ENCODE data around the gene SRL.

DNA sequence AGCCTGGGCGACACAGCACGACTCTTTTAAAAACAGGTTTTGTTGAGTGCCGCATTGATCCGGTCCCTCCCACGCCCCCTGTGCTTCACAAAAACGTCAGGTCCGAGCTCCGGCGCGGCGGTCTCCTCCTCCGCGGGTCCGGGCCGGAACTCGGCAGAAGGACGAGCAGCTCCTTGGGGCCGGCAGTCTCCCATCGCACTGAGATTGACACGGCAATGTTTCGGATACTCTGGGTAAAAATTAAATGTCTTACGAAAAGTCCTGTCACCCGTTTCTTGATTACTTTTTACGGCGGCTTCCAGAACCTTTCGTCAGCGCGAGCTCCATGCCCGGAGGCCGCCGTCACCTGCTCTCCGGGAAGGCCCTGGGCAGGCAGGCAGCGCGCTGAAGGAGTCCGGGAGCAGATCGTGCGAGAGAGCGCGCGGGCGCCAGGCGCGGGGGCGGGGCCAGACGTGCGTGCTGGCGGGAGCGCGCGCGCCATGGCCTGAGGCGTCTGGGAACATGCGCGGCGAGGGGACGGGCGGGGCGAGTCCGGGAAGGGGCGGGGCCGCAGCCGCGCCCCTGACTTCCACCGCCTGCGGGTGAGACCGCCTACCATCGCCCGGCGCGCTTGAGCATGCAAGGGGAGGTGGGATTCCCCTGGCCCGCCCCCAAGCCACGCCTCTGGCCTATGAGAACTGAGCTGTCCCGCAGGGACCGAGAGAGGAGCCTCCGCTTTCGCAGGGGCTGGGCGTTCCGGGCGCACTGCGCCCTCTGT, 11.7 kb upstream of the SRL start:
- TF ChIP-seq SIN3A (IDR thresholded peaks at IDR 0.05; ENCODE audit: borderline replicate concordance, low read depth, low read length) = no peak
- TF ChIP-seq, protein P1, sequence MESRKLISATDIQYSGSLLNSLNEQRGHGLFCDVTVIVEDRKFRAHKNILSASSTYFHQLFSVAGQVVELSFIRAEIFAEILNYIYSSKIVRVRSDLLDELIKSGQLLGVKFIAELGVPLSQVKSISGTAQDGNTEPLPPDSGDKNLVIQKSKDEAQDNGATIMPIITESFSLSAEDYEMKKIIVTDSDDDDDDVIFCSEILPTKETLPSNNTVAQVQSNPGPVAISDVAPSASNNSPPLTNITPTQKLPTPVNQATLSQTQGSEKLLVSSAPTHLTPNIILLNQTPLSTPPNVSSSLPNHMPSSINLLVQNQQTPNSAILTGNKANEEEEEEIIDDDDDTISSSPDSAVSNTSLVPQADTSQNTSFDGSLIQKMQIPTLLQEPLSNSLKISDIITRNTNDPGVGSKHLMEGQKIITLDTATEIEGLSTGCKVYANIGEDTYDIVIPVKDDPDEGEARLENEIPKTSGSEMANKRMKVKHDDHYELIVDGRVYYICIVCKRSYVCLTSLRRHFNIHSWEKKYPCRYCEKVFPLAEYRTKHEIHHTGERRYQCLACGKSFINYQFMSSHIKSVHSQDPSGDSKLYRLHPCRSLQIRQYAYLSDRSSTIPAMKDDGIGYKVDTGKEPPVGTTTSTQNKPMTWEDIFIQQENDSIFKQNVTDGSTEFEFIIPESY (IDR thresholded peaks at IDR 0.05; ENCODE audit: borderline replicate concordance, low read depth) = no peak
- peak in 1 of 2 experiments; percentile 52; a peak in 2 of 4 replicates for TF ChIP-seq EP300 (IDR thresholded peaks at IDR 0.05; ENCODE audit: borderline replicate concordance in 1 of 2, low read depth in 1 of 2, low read length in 1 of 2)
- TF ChIP-seq, protein P2, sequence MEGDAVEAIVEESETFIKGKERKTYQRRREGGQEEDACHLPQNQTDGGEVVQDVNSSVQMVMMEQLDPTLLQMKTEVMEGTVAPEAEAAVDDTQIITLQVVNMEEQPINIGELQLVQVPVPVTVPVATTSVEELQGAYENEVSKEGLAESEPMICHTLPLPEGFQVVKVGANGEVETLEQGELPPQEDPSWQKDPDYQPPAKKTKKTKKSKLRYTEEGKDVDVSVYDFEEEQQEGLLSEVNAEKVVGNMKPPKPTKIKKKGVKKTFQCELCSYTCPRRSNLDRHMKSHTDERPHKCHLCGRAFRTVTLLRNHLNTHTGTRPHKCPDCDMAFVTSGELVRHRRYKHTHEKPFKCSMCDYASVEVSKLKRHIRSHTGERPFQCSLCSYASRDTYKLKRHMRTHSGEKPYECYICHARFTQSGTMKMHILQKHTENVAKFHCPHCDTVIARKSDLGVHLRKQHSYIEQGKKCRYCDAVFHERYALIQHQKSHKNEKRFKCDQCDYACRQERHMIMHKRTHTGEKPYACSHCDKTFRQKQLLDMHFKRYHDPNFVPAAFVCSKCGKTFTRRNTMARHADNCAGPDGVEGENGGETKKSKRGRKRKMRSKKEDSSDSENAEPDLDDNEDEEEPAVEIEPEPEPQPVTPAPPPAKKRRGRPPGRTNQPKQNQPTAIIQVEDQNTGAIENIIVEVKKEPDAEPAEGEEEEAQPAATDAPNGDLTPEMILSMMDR (IDR thresholded peaks at IDR 0.05) = no peak
